Smooth muscle cell (in vitro differentiated cells): Measurements from ENCODE around the gene DPYSL5. TPM values are rescaled to one million over a fixed set of nuclear protein-coding genes. Genes with fewer than 3 reads are reported as not detected.

Experiments used
- DNase-seq: peaks from one replicate; lab custom pipeline; 2025; ENCODE audit not compliant: unreplicated experiment; lab: John Stamatoyannopoulos, UW
- H2AFZ ChIP-seq: fragments of 200-600 bp; sonication (generic); 2 replicates; pipeline ENCODE4 v1.6.0; 2016; ENCODE audit warnings: antibody characterized with exemption, low read depth, mild to moderate bottlenecking
- H3F3A ChIP-seq: fragments of 200-600 bp; sonication (generic); 2 replicates; pipeline ENCODE4 v1.6.0; 2017; ENCODE audit warnings: antibody characterized with exemption, low read depth
- H3K27ac ChIP-seq: fragments of 200-600 bp; sonication (generic); 2 replicates; pipeline ENCODE4 v1.5.1; 2016; ENCODE audit warnings: low read depth, mild to moderate bottlenecking
- H3K27me3 ChIP-seq: fragments of 200-600 bp; sonication (generic); 2 replicates; pipeline ENCODE4 v1.6.1; 2016; ENCODE audit warnings: low read depth, mild to moderate bottlenecking
- H3K36me3 ChIP-seq: fragments of 200-600 bp; sonication (generic); 2 replicates; pipeline ENCODE4 v1.5.1; 2016; ENCODE audit warnings: low read depth
- H3K4me1 ChIP-seq: fragments of 200-600 bp; sonication (generic); 2 replicates; pipeline ENCODE4 v1.5.1; 2016; ENCODE audit warnings: low read depth
- H3K4me2 ChIP-seq: fragments of 200-600 bp; sonication (generic); 2 replicates; pipeline ENCODE4 v1.6.0; 2016; ENCODE audit warnings: mild to moderate bottlenecking
- H3K4me3 ChIP-seq: fragments of 200-600 bp; sonication (generic); 2 replicates; pipeline ENCODE4 v1.5.1; 2016; ENCODE audit warnings: mild to moderate bottlenecking
- H3K79me2 ChIP-seq: fragments of 200-600 bp; sonication (generic); 2 replicates; pipeline ENCODE4 v1.6.0; 2016; ENCODE audit warnings: low read depth, mild to moderate bottlenecking
- H3K9ac ChIP-seq: fragments of 200-600 bp; sonication (generic); 2 replicates; pipeline ENCODE4 v1.6.0; 2016; ENCODE audit warnings: low read depth
- H3K9me3 ChIP-seq: fragments of 200-600 bp; sonication (generic); replicated peaks from 2 replicates; pipeline ENCODE4 v1.5.1; 2016; ENCODE audit warnings: low read depth
- H4K20me1 ChIP-seq: fragments of 200-600 bp; sonication (generic); 2 replicates; pipeline ENCODE4 v1.6.0; 2016; ENCODE audit warnings: low read depth
- CTCF ChIP-seq: fragments of 200-600 bp; sonication (generic); IDR thresholded peaks from 2 replicates; pipeline ENCODE4 v1.5.1; 2017; ENCODE audit warnings: borderline replicate concordance, mild to moderate bottlenecking, antibody characterized with exemption; ENCODE audit not compliant: insufficient read depth, poor library complexity, severe bottlenecking
- WGBS: methylation state at CpG from one replicate; pipeline ENCODE4 v1.1.7; 2016; ENCODE audit warnings: low lambda C conversion rate; 5-methylcytosine and 5-hydroxymethylcytosine counted together
- polyA plus RNA-seq: library from polyadenylated mRNA; unstranded; fragments of >200 nt; fragmentation: Nextera tagmentation; extraction: Ambion mirVana; gene quantifications from 2 replicates; pipeline ENCODE4 v1.2.1, GENCODE V29; 2016
- total RNA-seq: library from RNA; depleted of rRNA; stranded (reverse); fragments of >200 nt; gene quantifications from 2 replicates; pipeline ENCODE4 v1.2.3, GENCODE V29; 2014

Gene DPYSL5
- total and polyA plus RNA-seq, 2 experiments from 2014 or later = 0.40 TPM; not detected in 1

- no peaks in the 10 kb centered on the region for H3K27me3 ChIP-seq
- no peaks in the 10 kb centered on the region for H3K9me3 ChIP-seq
- H3K36me3 ChIP-seq = no peaks in the 10 kb centered on the region
- TF ChIP-seq CTCF = no peak
- no peak overlapping the region for H3K27ac ChIP-seq
- no peak overlapping the region for H3K9ac ChIP-seq
- DNase-seq = no peak
- H2AFZ ChIP-seq = no peak overlapping the region
- H4K20me1 ChIP-seq = no peaks in the 10 kb centered on the region
- H3F3A ChIP-seq = no peaks in the 10 kb centered on the region
- no peak overlapping the region for H3K4me3 ChIP-seq
- H3K79me2 ChIP-seq = no peaks in the 10 kb centered on the region
- peaks cover 17% of the 10 kb centered on the region for H3K4me1 ChIP-seq
- 64% methylated on average over 23 of the region's 23 CpGs for WGBS
- no peak overlapping the region for H3K4me2 ChIP-seq
Measured at GRCh38 chr2:26901326-26902183, 53.6 kb downstream of the DPYSL5 start.

- Histone ChIP-seq H3K4me2 (no peak overlapping the region), H3F3A (no peaks in the 10 kb centered on the region), H2AFZ (no peak overlapping the region), H3K27ac (no peak overlapping the region), H3K79me2 (no peaks in the 10 kb centered on the region), H3K36me3 (no peaks in the 10 kb centered on the region), H3K27me3 (no peaks in the 10 kb centered on the region), H3K9ac (no peak overlapping the region), H3K4me3 (no peak overlapping the region), H3K9me3 (no peaks in the 10 kb centered on the region), H3K4me1 (peaks cover 17% of the 10 kb centered on the region), H4K20me1 (no peaks in the 10 kb centered on the region)
- WGBS = 86% methylated on average over 5 of the region's 5 CpGs
- no peak for DNase-seq
- no peak for TF ChIP-seq CTCF
Measured at GRCh38 chr2:26903676-26904075, 55.7 kb downstream of the DPYSL5 start.

- H2AFZ ChIP-seq = no peak overlapping the region
Measured at GRCh38 chr2:26904839-26905238, 56.9 kb downstream of the DPYSL5 start.

More at GRCh38 chr2:26904839-26905238, 56.9 kb downstream of the DPYSL5 start:
- TF ChIP-seq CTCF = no peak
- H3K4me2 ChIP-seq = no peak overlapping the region
- no peaks in the 10 kb centered on the region for H3K9me3 ChIP-seq
- no peaks in the 10 kb centered on the region for H3K27me3 ChIP-seq
- H3K9ac ChIP-seq = no peak overlapping the region
- H4K20me1 ChIP-seq = no peaks in the 10 kb centered on the region
- H3K4me3 ChIP-seq = no peak overlapping the region
- no peaks in the 10 kb centered on the region for H3K36me3 ChIP-seq
- H3F3A ChIP-seq = no peaks in the 10 kb centered on the region
- DNase-seq = no peak
- WGBS = 89% methylated on average over 2 of the region's 2 CpGs
- no peak overlapping the region for H3K27ac ChIP-seq
- H3K79me2 ChIP-seq = no peaks in the 10 kb centered on the region
- peaks cover 17% of the 10 kb centered on the region for H3K4me1 ChIP-seq
